ENCODE measurements around the gene FRS2. TPM values are rescaled to one million over a fixed set of nuclear protein-coding genes. Genes with fewer than 3 reads are reported as not detected.
"Not testable (repeated sequence)": the region's sequence is repeated elsewhere in the genome, so short reads cannot be mapped to it uniquely, and the experiment has no call there.

FRS2 gene
- total RNA-seq, 1 experiment from 2014 or later = 26.6 TPM

DNA sequence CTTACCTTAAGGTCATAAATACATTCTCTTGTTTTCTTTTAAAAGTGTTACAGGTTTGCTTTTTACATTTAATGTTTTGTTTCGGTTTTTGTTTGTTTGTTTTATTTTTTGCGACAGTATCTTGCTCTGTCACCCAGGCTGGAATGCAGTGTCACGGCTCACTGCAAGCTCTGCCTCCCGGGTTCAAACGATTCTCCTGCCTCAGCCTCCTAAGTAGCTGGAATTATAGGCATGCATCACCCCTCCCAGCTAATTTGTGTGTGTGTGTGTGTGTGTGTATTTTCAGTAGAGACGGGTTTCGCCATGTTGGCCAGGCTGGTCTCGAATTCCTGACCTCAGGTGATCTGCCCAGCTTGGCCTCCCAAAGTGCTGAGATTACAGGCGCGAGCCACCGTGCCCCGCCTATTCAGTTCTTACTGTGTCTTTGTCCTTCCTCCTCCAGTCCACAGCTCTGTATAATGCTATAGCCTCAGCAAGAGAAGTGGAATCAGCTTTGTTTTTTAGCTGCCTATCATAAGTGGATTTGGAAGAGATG lies 17.5 kb upstream of the FRS2 start:
- in situ Hi-C loops (cut with HindIII; ENCODE audit: low pct_unique_long_range_greater_than_20kb, low sequenced_read_pairs); DNase-seq (ENCODE audit: low read depth, low spot score): not testable (repeated sequence)

DNA sequence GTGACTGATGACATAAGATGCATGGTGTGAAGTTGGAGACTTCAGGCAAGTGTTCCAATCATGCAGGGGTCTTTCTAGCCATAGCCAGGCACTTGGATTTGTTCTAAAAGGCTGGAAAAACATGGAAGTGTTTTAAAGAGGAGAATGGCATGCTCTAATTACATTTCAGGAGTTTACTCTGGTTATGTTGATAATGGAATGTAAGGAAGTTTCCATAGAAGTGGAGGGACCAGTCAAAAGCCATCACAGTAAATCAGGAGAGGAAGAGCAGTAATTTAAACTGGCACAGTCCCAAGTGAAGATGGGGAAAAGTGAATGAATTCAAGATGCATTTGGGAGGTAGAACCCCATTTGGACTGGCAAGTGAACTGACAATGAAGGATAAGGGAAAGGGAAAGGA lies 13.9 kb upstream of the FRS2 start:
- in situ Hi-C loops (cut with HindIII; ENCODE audit: low pct_unique_long_range_greater_than_20kb, low sequenced_read_pairs) = no loop called here
- DNase-seq (ENCODE audit: low read depth, low spot score) = no peak

DNA sequence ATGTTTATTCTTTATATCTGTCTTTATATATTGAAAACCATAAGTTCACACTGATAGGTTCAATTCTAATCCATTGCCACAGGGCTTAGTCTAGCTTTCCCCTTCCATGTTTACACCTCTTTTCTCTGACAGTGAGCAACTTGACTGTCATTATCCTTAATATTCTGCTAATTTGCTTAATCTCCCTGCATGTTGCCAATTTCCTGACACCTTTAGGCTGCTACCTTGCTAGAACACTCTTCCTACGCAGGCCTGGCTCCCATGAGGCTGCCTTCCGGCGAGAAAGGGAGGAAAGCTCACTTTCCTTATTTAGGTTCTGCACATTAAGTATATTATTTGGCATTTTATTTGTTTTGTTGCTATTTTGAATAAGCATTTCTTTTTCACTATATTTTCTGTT lies 12.8 kb upstream of the FRS2 start:
- no peak for DNase-seq (ENCODE audit: low read depth, low spot score)
- in situ Hi-C loops (cut with HindIII; ENCODE audit: low pct_unique_long_range_greater_than_20kb, low sequenced_read_pairs) = no loop called here

DNA sequence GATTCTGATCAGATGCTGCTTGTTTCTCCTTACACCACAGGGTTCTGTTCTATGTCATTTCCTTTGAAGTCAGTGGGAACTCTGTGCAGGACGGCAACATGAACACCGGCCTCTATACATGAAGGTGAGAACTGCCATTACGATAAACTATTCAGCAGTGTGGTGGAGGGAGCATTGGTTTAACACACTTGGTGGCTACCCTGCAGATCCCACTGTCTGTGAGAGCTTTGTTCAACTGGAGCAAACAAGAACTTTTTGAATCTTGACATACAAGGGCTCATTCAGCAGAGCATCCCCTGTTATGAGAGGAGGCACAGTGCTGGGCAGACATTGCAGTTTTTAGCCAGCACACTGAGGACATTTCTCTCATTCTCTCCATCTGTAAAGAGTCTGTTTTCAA lies 10.7 kb upstream of the FRS2 start:
- DNase-seq (ENCODE audit: low read depth, low spot score) = peak; percentile 87
- in situ Hi-C loops (cut with HindIII; ENCODE audit: low pct_unique_long_range_greater_than_20kb, low sequenced_read_pairs) = no loop called here

DNA sequence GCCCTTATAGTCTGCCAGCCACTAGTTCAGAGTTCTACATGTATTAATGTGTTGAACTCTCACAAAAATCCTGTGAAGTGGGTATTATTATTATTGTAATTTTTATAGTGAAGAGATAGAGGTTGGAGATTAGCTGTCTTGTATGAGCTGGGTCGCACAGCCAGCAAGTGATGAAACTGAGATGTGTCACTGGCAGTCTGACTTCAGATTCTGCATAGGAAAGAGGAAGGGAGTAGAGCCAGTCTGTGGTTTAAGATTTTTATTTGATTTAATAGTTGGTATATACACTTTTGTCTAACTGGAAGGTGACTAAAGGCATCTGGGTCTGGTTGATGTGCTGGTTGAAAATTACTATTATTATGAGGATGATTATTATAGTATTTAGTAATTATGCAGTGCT lies 5.8 kb upstream of the FRS2 start:
- no peak for DNase-seq (ENCODE audit: low read depth, low spot score)
- in situ Hi-C loops (cut with HindIII; ENCODE audit: low pct_unique_long_range_greater_than_20kb, low sequenced_read_pairs) = no loop called here

DNA sequence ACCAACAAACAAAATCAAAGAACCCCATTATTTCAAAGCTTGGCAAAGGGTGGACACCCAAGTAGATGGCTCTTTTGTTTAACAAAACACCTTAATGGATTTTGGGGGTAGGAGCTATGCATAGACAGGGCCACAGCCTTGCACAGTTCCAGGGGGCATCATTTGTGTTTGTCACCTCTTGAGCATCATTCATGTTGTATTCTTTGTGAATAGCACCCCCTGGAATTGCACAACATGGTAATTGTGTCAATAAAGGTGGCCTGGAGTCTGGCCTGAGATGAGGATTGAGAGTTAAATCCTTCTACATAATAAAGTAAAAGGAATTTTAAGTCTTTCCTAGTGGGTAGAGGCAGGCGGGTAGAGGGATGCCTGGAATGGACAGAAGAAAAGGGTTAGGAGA lies 3.3 kb upstream of the FRS2 start:
- DNase-seq (ENCODE audit: low read depth, low spot score) = no peak
- in situ Hi-C loops (cut with HindIII; ENCODE audit: low pct_unique_long_range_greater_than_20kb, low sequenced_read_pairs) = no loop called here

DNA sequence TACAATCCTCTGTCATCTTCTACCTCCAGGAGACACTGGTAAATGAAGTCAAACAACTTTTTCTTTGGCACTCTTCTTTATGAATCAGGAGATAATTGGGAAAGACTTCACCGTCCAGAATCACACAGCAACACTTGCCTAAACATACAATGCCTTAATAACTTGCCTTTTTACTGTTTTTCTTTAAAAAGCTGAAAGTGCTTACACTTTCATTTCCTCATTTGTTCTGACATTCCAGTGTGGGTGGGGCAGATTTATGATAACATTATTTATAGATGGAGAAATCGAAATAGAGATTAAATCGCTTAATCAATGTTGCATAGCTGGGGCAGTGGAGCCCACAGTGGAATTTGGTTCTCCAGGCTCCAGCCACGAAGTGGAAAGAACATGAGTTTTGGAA lies 2.8 kb upstream of the FRS2 start:
- no peak for DNase-seq (ENCODE audit: low read depth, low spot score)
- in situ Hi-C loops (cut with HindIII; ENCODE audit: low pct_unique_long_range_greater_than_20kb, low sequenced_read_pairs) = no loop called here

DNA sequence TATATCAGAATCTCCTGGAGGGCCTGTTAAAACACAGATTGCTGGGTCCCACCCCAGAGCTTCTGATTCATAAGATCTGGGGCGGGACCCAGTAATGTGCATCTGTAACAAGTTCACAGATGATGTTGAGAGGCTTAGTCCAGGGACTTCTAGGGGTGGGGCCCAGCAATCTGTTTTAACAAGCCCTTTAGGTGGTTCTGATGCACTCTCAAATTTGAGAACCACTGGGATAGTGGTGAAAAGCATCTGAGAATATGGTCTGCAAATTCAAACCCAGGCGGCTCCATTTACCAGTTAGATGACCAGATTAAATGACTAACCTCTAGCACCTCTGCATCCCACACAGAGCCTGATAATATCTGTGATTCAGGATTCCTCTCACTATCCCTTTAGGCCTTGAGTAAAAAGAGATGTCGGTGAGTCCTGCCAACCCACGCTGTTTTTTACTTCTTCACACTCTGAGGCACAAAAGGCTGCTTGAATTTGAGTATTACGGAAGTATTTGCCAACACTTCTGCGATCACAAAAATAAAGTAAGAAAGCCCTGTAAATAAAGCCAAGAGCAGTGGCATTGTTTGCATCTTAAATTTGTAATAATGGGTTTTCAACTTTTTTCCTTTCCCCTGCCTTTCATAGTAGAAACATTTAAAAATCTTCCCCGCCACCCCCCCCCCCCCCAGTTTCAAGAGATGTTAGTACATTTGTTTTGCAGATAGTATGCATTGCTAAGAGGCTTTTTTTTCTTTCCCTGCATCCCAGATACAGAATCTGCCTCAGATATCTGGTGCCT lies 1.8 kb upstream of the FRS2 start:
- in situ Hi-C loops (cut with HindIII; ENCODE audit: low pct_unique_long_range_greater_than_20kb, low sequenced_read_pairs) = no loop called here
- DNase-seq (ENCODE audit: low read depth, low spot score) = no peak

DNA sequence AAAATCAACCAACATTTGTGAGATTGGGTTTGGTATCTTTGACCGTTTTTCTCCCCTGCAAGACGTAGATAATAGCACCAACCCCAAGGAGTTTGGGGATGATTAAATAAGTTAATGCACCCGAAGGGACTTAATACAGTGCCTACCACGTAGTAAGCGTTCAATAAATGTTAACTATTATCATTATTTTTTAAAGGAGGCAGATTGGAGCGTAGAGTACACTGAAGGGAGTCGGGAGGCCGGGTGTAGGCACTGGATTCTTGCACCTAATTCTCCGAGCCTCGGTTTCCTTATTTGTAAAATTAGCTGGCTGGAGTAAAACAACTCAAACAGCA lies 367 bp upstream of the FRS2 start:
- in situ Hi-C loops (cut with HindIII; ENCODE audit: low pct_unique_long_range_greater_than_20kb, low sequenced_read_pairs) = no loop called here

DNA sequence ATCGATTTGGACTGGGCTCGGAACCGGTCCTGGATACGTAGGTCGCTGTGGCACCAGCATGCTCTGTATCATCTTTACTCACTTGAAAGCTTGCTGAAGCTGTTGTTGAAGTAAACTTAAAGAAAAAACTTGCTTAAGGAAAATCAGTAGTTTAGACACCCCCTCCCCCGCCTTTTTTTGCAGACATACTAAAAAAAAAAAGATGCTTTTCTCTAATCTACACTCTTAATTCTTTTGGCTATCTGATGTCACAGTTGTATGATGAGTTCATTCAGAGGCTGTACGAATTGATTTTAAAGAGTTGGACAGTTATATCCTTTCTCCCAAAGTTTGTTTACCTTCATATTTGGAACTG lies 865 bp downstream of the FRS2 start:
- in situ Hi-C loops (cut with HindIII; ENCODE audit: low pct_unique_long_range_greater_than_20kb, low sequenced_read_pairs) = no loop called here
- no peak for DNase-seq (ENCODE audit: low read depth, low spot score)

More for the DNA sequence above, 367 bp upstream of the FRS2 start:
- DNase-seq (ENCODE audit: low read depth, low spot score) = no peak

DNA sequence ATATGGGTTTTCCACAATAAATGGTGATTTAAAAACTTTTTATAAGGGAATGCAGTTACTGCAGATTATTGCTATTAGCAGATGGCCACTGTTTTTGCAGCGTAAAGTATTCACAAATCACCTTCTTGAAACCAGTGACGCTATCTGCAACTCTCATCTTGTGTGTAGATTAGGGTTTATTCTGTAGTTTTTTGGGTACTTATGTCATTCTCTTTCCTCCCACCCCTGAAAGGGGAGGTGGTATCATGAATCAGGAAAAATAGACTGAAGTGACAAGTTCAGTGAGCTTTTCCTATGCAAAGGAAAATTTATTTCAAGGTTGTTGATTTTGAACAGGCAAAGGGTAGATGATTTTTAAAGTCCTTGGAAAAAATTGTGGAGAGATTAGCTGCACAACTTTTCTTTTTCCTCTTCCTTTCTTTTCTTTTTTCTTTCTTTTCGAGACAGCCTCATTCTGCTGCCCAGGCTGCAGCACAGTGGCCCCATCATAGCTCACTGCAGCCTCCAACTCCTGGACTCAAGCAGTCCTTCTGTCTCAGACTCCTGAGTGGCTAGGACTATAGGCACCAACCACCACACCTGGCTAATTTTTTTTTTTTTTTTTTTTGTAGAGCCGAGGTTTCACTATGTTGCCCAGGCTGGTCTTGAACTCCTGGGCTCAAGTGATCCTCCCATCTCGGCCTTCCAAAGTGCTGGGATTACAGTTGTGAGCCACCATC lies 1.6 kb downstream of the FRS2 start:
- DNase-seq (ENCODE audit: low read depth, low spot score) = no peak
- in situ Hi-C loops (cut with HindIII; ENCODE audit: low pct_unique_long_range_greater_than_20kb, low sequenced_read_pairs) = no loop called here

DNA sequence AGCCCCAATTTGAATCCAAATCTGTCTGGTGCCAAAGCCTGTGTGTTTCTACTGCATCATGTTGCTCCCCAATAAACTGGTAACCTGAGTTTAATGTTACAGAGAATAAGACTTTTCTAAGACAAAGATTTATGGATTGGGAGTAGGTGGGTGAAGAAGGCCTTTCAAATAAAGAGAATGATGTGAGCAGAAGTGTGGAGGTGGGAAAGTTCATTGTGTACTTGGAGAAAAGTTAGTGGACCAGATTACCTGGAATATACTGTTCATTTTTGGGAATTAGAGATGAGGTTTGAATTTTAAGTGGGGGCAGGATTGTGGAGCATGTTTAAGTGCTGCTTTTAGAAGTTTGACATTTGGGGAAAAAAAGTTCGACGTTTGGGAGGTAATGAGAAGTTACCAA lies 3.1 kb downstream of the FRS2 start:
- in situ Hi-C loops (cut with HindIII; ENCODE audit: low pct_unique_long_range_greater_than_20kb, low sequenced_read_pairs) = no loop called here
- DNase-seq (ENCODE audit: low read depth, low spot score) = no peak

DNA sequence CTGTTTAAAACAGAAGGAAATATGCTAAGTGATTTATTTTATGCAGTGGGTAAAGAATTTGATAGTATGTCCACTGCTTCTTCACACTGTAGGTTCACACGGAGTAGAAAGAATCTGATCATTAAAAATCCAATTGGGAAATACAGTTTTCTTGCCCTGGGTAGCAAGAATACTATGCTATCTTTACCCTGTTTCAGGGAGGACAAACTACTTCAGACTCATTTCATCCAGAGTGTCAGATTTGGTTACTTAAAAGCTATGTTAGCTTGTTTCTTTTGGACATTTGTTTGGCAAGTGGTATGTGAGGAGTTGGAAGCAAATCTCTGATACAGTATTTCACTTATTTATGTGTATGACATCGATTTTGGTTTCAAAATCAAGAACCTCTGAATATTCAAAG lies 4.3 kb downstream of the FRS2 start:
- in situ Hi-C loops (cut with HindIII; ENCODE audit: low pct_unique_long_range_greater_than_20kb, low sequenced_read_pairs) = no loop called here

DNA sequence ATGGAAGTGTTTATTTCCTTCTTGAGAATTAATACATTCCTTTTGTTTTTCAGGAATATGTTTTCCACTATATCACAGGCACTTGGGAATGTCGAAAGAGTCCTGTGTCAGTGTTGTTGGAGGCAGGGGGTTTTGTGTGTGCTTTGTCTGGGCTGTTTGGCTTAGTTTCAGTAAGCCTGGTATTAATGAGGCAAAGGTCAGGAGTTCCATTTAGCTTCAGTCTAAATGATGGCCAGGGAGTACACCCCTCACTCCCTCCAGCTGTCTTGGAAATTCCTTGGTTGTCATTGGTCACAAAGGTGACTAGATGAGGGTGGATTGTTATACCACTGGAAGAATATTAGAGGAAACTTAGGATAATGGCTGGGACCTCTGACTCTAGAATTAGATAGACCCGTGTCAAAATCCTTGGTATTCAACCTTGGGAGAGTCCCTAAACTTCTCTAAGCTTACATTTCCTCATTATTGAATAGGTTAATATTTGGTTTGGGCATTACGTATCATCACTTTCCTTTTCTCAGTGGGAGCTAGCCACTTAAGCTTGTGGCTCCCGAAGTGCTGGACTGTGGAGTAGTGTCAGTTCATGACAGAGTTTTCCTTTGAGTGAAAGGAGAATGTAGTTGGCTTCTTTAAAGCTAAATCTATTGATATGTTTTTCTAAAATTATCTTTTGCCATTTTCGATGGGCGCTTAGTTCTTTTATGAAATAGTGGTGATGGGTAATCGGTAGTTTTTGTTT lies 5.2 kb downstream of the FRS2 start:
- in situ Hi-C loops (cut with HindIII; ENCODE audit: low pct_unique_long_range_greater_than_20kb, low sequenced_read_pairs) = no loop called here
- DNase-seq (ENCODE audit: low read depth, low spot score) = no peak

More for the DNA sequence above, 4.3 kb downstream of the FRS2 start:
- no peak for DNase-seq (ENCODE audit: low read depth, low spot score)

DNA sequence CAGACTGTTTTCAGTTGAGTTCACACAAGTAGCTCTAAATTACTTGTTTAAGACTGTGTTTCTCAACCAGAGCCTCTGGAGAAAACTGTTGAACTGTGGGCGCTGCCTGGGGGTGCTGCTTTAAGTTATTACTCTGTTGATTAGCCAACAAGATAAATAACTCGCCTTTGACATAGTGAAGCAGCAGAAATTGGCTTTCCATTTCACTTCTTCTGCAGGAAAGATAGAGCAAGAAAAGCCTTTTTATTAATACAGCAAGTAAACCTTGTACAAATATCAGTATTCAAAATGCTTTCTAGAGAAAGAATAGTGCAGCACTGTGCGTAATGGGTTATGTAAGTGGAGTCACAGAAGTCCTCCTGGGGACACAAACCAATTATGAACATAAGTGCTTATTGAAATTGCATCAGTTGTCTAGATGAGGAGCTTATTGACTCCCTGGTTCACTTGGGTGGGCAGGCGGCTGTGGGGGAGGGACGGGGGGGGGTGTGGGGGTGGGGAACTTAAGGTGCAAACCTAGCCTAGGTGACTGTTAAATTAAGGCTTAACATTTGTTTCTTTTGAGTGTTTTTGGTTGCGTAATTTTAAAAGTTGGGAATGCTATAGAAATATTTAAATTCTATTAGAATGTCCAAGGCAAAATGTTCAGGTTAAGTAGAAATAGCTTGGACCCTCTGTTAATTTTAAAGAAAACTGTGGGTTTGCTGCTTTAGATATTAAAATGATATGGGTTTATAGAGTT lies 6.3 kb downstream of the FRS2 start:
- in situ Hi-C loops (cut with HindIII; ENCODE audit: low pct_unique_long_range_greater_than_20kb, low sequenced_read_pairs) = no loop called here
- DNase-seq (ENCODE audit: low read depth, low spot score) = no peak

DNA sequence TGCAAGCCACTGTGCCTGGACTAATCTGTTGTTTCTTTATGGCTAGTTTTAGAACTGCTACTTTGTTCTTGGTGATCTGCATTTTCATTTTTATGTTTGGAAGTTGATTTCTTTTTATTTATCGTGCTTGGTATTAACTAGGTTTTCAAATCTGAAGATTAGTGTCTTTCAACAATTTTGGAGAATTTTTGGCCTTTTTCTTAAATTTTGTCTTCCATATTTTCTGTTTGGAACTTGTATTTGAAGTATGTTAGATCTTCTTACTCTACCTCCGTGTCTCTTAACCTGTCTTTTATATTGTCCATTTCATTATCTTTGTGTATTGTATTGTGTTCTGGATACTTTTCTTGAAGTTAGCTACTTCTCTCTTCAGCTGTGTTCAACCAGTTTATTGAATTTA lies 9.5 kb downstream of the FRS2 start:
- in situ Hi-C loops (cut with HindIII; ENCODE audit: low pct_unique_long_range_greater_than_20kb, low sequenced_read_pairs) = no loop called here

DNA sequence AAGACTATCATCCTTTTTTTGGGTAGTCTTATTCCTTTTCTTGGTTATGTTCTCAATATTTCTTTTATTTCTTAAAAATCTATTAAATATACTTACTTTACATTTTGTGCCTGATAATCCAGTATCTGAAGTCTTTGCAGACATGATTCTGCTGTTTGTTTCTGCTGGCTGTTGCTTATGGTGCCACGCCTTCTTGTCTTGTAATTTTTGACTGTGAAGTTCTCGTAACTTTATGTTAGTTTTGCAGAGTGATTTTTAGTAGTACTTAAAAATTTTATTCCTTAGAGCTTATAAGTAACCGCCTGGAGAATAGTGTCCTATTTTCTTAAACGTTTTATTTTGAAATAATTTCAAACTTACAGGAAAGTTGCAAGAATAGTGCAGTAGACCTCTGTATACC lies 10.5 kb downstream of the FRS2 start:
- DNase-seq (ENCODE audit: low read depth, low spot score) = no peak
- in situ Hi-C loops (cut with HindIII; ENCODE audit: low pct_unique_long_range_greater_than_20kb, low sequenced_read_pairs) = no loop called here

More for the DNA sequence above, 9.5 kb downstream of the FRS2 start:
- DNase-seq (ENCODE audit: low read depth, low spot score) = no peak

DNA sequence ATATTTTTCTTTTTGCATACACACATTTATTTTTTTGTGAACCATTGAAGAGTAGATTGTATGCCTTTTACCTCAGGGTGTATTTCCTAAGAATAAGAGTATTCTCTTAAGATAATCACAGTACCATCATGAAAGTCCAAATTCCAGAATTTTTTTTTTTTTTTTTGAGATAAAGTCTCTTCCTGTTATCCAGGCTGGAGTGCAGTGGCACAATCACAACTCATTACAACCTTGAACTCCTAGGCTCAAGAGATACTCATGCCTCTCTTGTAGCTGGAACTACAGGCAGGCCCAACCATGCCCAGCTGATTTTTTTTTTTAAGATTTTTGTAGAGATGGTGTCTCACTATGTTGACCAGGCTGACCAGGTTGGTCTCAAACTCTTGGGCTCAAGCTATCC lies 10.9 kb downstream of the FRS2 start:
- no peak for DNase-seq (ENCODE audit: low read depth, low spot score)
- in situ Hi-C loops (cut with HindIII; ENCODE audit: low pct_unique_long_range_greater_than_20kb, low sequenced_read_pairs) = no loop called here
